K562 treated with DMSO at 1 percent for 48 hours (cell line): Measurements from ENCODE around the gene SLC16A6. TPM values are rescaled to one million over a fixed set of nuclear protein-coding genes. Genes with fewer than 3 reads are reported as not detected.

ENCODE experiments used
- total RNA-seq: library from RNA; unstranded; fragments of 300-600 nt; gene quantifications from 2 replicates; pipeline ENCODE4 v1.2.3, GENCODE V29; 2022; ENCODE audit warnings: low replicate concordance; ENCODE audit errors: extremely low read depth

Gene SLC16A6
- not detected in 2 replicates for total RNA-seq

DNA sequence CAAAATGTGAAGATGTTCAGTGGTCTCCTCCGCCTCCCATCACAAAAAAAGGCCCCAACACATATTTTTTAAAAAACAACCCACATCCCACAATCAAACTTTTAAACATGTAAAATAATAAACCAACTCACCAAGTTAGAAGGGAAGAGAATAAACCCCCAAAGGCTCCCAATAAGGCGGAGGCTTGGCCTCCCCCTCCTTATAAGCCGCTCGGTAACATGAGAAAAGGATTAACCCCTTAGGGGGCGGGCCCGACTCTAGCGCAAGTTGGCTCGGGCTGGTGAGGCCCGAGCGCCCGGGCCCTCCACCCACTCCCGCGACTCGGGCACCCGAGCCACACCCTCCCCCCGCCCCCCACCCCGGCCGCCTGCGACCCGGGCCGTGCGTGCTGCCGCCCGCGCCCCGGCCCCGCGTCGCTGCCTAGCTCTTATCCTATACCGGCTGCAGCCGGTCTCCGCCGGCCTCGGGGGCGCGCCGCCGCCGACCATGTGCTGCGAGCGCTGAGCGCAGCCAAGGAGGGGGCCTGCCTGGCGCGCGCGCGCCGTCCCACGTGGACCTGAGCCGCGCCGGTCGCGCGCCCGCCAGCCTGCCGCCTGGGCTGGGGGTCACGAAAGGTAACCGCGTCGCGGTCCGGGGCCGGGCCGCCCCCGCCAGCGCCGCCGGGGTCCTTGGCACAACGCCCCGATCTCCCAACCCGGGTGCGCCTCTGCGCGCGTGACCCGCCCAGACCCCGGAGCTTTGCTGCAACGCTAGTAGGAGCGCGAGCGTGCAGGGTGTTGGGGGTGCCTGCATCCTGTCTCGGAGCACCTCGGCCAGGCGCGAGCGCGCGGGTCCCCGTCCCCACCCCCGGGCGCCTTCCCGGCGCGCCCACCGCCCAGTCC, at the start of gene SLC16A6, which contains the start of gene ARSG:
SLC16A6 (minus strand) TSS at position 173 of the 881 bp plus-strand sequence. CDS start 12,807 bp downstream, outside the sequence.
ARSG (plus strand) TSS at position 541 of the 881 bp plus-strand sequence. CDS start 15,999 bp downstream, outside the sequence.

DNA sequence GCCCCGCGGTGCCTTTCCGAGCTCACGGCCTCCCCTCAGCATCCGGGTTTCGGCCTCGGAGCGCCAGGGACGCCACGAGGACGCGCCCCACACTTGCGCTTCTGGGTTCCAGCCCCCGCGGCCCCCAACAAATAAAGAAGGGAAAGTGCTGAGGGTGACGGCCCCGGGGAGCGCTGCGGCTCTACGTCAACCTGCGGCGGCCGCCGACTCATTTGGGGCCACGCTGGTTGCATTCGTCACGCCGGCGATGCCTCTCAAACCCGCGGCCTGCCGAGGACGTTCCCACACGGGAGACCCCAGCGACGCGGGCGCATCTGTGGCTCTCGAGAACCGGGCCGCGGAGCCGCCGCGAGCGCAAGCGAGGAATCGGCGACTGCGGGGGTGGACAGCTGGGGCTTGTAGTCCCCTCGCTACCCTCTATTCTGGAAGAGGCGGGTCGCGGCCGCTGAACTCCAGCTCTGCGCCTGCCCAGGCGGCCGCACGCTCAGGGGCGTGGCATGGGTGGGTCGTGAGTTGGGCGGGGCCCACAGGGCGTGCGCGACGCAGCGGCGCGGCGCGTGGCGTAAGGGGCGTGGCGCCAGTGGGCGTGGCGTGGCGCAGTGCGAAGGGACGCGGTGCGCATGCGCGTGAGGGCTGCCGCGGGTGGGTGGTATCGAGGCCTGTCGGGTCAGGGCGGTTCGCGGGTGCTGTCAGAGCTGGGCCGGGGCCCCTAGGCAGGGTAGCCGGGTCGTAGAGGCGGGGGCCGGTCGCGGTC, 43.3 kb downstream of the SLC16A6 start, which contains the start of gene AMZ2:
AMZ2 (plus strand) TSS at position 599 of the 754 bp plus-strand sequence. CDS start 2,145 bp downstream, outside the sequence.

Other genes starting within 250 kb of the SLC16A6 start
- gene AMZ2, start 43.1 kb downstream of the SLC16A6 start, total RNA-seq = not detected in 2 replicates
- not detected in 2 replicates for gene ARSG, start 368 bp upstream of the SLC16A6 start, total RNA-seq
- not detected in 2 replicates for gene WIPI1, start 166.4 kb upstream of the SLC16A6 start, total RNA-seq
- not detected in 2 replicates for gene PRKAR1A, start 221.3 kb upstream of the SLC16A6 start, total RNA-seq